Activated CD4-positive, alpha-beta T cell treated with anti-CD3 and anti-CD28 coated beads for 36 hours (primary cell): ENCODE data around the gene HRNR. TPM values are rescaled to one million over a fixed set of nuclear protein-coding genes. Genes with fewer than 3 reads are reported as not detected.

Experiments
- ATAC-seq: fragments of 200-7000 bp; cut with Tn5 transposase; one replicate; pipeline ENCODE4 v1.10.0; 2021; ENCODE audit warnings: mild to moderate bottlenecking, moderate library complexity
- CTCF ChIA-PET: fragments of 350-600 bp; sonication (Branson Sonifier 250); formaldehyde crosslinking; loops from one replicate; lab custom pipeline; 2021; ENCODE audit warnings: antibody characterized with exemption; lab: Charles Lee
- POLR2A ChIA-PET: fragments of 350-600 bp; sonication (Branson Sonifier 250); formaldehyde crosslinking; loops from one replicate; lab custom pipeline; 2021; ENCODE audit warnings: antibody characterized with exemption, inconsistent platforms; lab: Charles Lee
- DNase-seq: peaks from one replicate; pipeline ENCODE4 v3.0.0-alpha.2; 2020
- H3K27ac Mint-ChIP-seq: one replicate; pipeline ENCODE4 v1.8.0; 2021; ENCODE audit warnings: mixed read lengths
- H3K27me3 Mint-ChIP-seq: one replicate; pipeline ENCODE4 v1.8.0; 2021; ENCODE audit warnings: mixed read lengths
- H3K36me3 Mint-ChIP-seq: one replicate; pipeline ENCODE4 v1.8.0; 2021; ENCODE audit warnings: low read depth, mixed read lengths
- H3K4me1 Mint-ChIP-seq: one replicate; pipeline ENCODE4 v1.8.0; 2021; ENCODE audit warnings: mixed read lengths
- H3K4me3 Mint-ChIP-seq: one replicate; pipeline ENCODE4 v1.8.0; 2021; ENCODE audit warnings: mild to moderate bottlenecking, moderate library complexity, mixed read lengths
- H3K9me3 Mint-ChIP-seq: one replicate; pipeline ENCODE4 v1.8.0; 2021; ENCODE audit warnings: low read depth, mixed read lengths
- intact Hi-C, 2 experiments: fragments of 100-400 bp; cut with DNase I in 1 of 2; cut with micrococcal nuclease in 1 of 2; formaldehyde crosslinking; loops; one replicate each; pipeline versions ENCODE4 v1.14.2 to v1.15.1; 2022 to 2024; cut with DNase I, micrococcal nuclease
- total RNA-seq, 2 experiments: library from RNA; stranded (reverse); gene quantifications; one replicate each; pipeline ENCODE4 v1.2.3, GENCODE V29; 2021

HRNR gene
- total RNA-seq, 2 experiments from 2014 or later = not detected

DNA sequence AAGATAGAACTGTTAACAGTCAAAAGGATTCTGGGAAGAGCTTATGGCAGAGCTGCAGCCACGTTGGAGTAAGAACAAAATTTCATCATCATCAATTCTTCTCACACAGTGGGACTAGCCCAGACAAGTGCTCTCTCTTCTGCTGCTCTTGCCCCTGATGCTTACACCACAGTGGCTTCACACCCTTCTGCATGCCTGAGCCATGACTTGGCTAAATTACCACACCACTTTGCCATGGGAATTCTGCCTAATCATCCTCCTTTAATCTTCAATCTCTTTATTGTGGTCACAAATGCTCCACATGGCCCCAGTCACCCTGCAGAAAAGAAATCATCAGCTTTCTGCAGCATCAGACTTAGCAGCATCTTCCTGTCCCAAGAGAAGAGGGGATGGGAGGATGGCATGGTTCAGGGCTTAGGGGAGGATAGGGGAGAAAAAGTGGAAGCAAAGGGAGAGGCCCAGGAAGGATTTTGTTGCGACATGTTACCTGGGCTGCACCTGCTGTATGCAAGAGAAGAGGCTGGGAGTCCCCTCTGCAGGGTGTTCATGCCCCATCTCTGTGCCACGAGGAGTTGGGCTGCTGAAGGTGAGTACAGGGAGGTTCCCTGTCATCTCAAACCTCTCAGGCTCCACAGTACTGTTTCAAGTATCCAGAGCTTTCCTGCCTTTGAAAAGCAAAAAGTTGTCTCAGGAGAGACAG is 56.0 kb downstream of the HRNR start:
- Mint-ChIP-seq H3K27me3 (peaks cover 4% of the 10 kb centered on the region), H3K9me3 (no peaks in the 10 kb centered on the region), H3K27ac (no peak overlapping the region), H3K4me3 (no peak overlapping the region), H3K36me3 (no peaks in the 10 kb centered on the region), H3K4me1 (peaks cover 7% of the 10 kb centered on the region)
- CTCF ChIA-PET = interaction anchor here (0.6 to 1.0 kb wide), 2 partner anchors 17 to 62 kb away, joined by 4 read pairs; no protein-coding TSS in a partner anchor
- intact Hi-C loops = no loop called here
- DNase-seq (no peak), ATAC-seq (no peak)
- POLR2A ChIA-PET = no interaction called here

DNA sequence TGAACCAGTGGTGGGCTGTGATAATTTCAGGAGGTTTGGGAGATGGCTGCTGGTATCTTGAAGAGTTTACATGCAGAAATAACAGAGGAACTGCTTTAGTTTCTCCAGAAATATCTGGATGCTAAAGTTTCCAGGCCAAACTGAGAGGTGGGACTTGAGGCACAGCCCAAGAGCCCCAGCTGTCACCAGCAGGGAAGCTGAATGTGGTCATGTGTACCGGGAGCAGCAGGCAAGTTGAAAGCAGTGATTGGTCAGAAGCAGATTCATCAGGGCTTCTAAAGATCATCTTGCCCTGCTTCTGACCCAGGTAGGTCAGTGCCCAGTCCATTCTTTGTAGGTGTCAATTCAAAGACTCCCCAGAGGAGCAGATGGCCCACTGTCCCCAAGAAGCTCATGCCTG is 57.0 kb downstream of the HRNR start:
- ChIA-PET CTCF (interaction anchor here (1.0 to 1.3 kb wide), 2 partner anchors 11 to 292 kb away, joined by 3 read pairs; no protein-coding TSS in a partner anchor), POLR2A (interaction anchor here (0.8 kb wide), 1 partner anchor 13 kb away, joined by 7 read pairs; no protein-coding TSS in a partner anchor)
- no peak for ATAC-seq

DNA sequence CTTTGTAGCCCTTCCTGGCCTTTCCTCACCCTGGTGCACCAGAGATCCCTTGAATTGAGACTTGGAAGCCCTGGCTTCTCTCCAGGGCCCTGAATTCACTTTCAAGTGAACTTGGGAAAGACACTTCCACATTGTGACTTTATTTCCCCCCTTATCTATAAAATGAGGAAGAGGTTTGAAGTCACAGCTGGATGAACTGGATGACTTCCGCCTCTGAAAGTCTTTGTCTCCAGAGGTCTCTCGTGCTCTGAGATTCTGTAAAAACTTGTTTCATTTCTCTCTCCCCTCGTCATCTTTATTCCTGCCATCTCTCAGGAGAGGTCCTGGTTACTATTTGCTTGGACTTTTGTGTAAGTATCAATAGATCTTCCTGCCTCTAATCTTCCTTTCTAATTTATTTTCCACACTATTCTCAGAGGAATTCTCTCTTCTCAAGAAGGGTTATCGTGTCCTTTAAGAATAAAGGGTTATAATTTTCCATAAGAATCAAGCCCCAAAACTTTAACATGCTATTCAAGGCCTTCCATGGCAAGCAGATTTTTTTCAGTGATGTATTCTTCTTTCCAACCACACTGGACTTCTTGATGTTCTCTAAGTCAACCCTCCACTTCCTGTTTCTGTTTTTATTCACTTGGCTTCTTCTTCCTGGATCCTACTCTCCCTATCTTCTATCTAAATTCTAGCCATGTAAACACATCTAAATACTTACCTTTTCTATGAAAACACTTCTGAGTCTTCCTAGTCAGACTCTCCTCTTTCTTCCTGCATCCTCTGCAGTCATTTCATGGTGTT is 58.5 kb downstream of the HRNR start:
- intact Hi-C loops = no loop called here
- Mint-ChIP-seq H3K4me1 (peaks cover 7% of the 10 kb centered on the region), H3K4me3 (no peak overlapping the region), H3K27ac (no peak overlapping the region), H3K36me3 (no peaks in the 10 kb centered on the region), H3K9me3 (no peaks in the 10 kb centered on the region), H3K27me3 (peaks cover 4% of the 10 kb centered on the region)
- ATAC-seq (no peak), DNase-seq (no peak)
- ChIA-PET CTCF (interaction anchor here (1.1 to 1.2 kb wide), 2 partner anchors 112 to 293 kb away, joined by 3 read pairs; no protein-coding TSS in a partner anchor), POLR2A (no interaction called here)

More for the DNA sequence above, 57.0 kb downstream of the HRNR start:
- Mint-ChIP-seq H3K27ac (no peak overlapping the region), H3K4me1 (peaks cover 7% of the 10 kb centered on the region), H3K9me3 (no peaks in the 10 kb centered on the region), H3K36me3 (no peaks in the 10 kb centered on the region), H3K4me3 (no peak overlapping the region), H3K27me3 (peaks cover 4% of the 10 kb centered on the region)
- intact Hi-C loops = no loop called here
- DNase-seq = no peak

DNA sequence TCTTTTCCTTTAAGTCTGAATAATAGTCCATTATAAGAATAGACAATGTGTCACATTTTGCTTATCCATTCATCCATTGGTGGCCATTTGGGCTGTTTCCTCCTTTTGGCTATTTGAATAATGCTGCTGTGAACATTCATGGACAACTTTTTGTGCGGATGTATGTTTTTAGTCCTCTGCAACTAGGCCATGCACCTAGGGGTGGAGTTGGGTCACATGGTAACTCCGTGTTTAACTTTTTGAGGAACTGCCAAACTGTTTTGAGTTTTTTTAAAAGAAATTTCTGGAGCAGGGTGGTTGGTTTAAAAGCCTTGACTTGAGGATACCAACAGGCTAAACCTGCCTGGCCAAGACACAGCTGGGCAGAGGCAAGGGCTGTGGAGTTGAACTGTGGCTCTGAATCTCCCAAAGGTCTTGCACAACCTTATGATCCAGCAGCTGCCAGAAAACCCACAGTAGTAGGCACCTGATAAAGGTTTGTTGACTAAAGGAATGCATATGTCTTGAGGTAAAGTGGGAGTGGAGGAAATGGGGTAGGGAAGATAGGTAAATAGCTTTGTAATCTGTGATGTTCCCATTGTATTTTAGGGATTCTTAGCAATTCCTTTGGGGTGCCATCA is 59.4 kb downstream of the HRNR start:
- H3K27ac Mint-ChIP-seq = no peak overlapping the region
- no peaks in the 10 kb centered on the region for H3K9me3 Mint-ChIP-seq
- no peak for ATAC-seq
- ChIA-PET CTCF (interaction anchor here (1.1 to 1.2 kb wide), 3 partner anchors 111 to 294 kb away, joined by 3 read pairs; no protein-coding TSS in a partner anchor), POLR2A (no interaction called here)
- DNase-seq = no peak
- intact Hi-C loops = no loop called here
- no peak overlapping the region for H3K4me3 Mint-ChIP-seq
- peaks cover 7% of the 10 kb centered on the region for H3K4me1 Mint-ChIP-seq
- H3K27me3 Mint-ChIP-seq = peaks cover 4% of the 10 kb centered on the region
- no peaks in the 10 kb centered on the region for H3K36me3 Mint-ChIP-seq

DNA sequence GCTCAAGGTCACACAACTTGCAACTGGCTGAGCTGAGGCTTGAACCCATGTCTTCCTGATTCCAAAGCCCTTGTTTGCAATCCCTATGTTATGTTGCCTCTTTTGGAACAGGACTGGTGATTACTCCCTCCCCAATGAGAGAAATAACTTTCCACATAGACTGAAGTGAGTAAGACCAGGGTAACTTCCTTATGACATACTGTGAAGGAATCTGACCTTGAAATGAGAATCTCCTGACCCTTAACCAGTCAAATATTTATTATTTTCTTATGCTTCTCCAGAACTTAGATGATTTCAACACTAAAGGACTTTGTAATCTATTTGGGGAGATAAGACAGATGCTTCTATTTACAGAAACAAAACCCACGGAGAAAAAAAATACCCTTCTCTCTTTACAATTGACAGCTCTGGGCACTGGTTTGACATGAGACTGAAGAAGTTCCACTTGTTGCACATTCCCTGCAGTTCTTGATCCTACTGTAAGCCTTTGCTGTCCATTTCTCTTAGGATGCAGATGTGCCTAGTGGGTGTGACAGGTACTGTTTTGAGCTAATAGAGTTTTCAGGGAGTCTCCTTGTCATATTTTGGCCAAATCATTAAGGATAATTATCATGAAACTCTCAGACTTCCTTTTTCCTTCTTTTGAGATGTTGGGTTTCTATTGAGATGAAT is 61.1 kb downstream of the HRNR start:
- ChIA-PET CTCF (interaction anchor here (0.8 to 1.5 kb wide), 4 partner anchors 23 to 295 kb away, joined by 3 to 6 read pairs (median 3); no protein-coding TSS in a partner anchor), POLR2A (no interaction called here)
- ATAC-seq (no peak), DNase-seq (no peak)
- Mint-ChIP-seq H3K4me3 (no peak overlapping the region), H3K36me3 (no peaks in the 10 kb centered on the region), H3K9me3 (no peaks in the 10 kb centered on the region), H3K27ac (no peak overlapping the region), H3K27me3 (peaks cover 4% of the 10 kb centered on the region), H3K4me1 (peaks cover 7% of the 10 kb centered on the region)
- intact Hi-C loops = no loop called here

Other genes starting within 250 kb of the HRNR start
- gene S100A10, start 230.3 kb downstream of the HRNR start, total RNA-seq = 100 to 1,000 TPM; 230 to 246 TPM
- gene S100A11, start 187.2 kb downstream of the HRNR start, total RNA-seq = 100 to 1,000 TPM; 264 to 361 TPM
- gene TCHHL1, start 135.1 kb downstream of the HRNR start, total RNA-seq = not detected
- under 1 TPM in 1 of 2 experiments, not detected in 1; 0.05 TPM for gene TCHH, start 108.7 kb downstream of the HRNR start, total RNA-seq
- not detected for gene RPTN, start 65.0 kb downstream of the HRNR start, total RNA-seq
- gene FLG, start 101.0 kb upstream of the HRNR start, total RNA-seq = not detected
- not detected for gene FLG2, start 135.8 kb upstream of the HRNR start, total RNA-seq
- gene CRNN, start 190.1 kb upstream of the HRNR start, total RNA-seq = not detected